Mesenteric fat pad (tissue), 1 donor: ENCODE data around the gene CLDN16. TPM values are rescaled to one million over a fixed set of nuclear protein-coding genes. Genes with fewer than 3 reads are reported as not detected.

ENCODE experiments used
- DNase-seq: peaks from one replicate; pipeline ENCODE4 v3.0.0-alpha.2; 2020; ENCODE audit warnings: low spot score
- total RNA-seq: library from RNA; stranded (reverse); fragmentation: NEBNext Ultra II Directional; extraction: Animal tissue kit (Norgen Biotek cat#: 25700); gene quantifications from one replicate; pipeline ENCODE4 v1.2.1, GENCODE V29; 2021
- donor health status: DM: yes; HTN: yes; CAD: no.

CLDN16 gene
- total RNA-seq, 1 donor from 2014 or later: not detected

DNA sequence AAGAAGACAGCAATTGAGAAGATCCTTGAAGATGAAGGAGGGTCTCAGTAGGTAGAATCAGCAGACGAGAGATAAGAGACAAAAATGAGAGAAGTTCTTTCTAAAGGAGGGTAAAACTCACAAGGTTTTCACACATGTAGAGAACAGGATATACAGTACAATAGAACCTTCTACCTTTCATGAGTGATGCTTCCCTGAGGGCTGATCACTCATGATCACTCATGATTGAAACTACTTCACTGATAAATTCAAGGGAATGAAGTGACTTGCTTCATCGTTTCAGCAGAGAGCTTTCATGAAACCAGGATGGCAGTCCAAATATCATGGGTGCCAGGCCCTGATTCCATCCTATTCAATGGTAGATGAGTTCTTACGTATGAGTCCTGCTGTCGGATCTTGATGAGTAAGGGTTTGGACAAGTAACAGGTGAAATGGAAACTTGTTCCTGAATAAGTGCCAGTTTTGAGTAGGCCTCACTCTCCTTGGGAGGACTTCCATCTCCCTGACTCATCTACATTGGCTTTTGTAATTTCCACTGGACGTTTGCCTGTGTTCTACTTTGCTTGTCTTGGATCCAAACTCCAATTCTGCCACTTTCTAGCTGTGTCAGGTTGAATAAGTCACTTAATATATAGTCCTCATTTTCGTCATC, 9.6 kb upstream of the CLDN16 start:
- DNase-seq: no peak

DNA sequence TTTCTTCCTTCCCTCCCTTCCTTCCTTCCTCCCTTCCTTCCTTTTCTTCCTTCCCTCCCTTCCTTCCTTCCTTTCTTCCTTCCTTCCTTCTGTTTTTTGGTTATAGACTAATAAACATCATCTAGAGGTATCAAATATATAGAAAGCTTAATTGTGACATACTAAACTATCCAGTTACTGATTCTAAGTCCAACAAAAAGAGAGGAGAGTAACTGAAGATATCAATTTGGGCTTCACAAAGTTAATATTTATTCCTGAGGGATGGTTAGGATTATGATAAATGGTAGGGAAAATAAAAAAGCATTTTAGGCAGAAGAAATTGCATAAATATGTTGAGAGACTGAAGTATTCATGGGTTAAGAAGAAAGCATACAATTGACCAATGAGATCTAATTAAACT, 7.8 kb upstream of the CLDN16 start:
- no peak for DNase-seq

GRCh38 chr3:190381441-190381840, 6.5 kb upstream of the CLDN16 start:
- no peak for DNase-seq

- DNase-seq: no peak
Observed at GRCh38 chr3:190382082-190382481, 5.9 kb upstream of the CLDN16 start.

- DNase-seq: no peak
Observed at GRCh38 chr3:190384309-190384756, 3.6 kb upstream of the CLDN16 start.

DNA sequence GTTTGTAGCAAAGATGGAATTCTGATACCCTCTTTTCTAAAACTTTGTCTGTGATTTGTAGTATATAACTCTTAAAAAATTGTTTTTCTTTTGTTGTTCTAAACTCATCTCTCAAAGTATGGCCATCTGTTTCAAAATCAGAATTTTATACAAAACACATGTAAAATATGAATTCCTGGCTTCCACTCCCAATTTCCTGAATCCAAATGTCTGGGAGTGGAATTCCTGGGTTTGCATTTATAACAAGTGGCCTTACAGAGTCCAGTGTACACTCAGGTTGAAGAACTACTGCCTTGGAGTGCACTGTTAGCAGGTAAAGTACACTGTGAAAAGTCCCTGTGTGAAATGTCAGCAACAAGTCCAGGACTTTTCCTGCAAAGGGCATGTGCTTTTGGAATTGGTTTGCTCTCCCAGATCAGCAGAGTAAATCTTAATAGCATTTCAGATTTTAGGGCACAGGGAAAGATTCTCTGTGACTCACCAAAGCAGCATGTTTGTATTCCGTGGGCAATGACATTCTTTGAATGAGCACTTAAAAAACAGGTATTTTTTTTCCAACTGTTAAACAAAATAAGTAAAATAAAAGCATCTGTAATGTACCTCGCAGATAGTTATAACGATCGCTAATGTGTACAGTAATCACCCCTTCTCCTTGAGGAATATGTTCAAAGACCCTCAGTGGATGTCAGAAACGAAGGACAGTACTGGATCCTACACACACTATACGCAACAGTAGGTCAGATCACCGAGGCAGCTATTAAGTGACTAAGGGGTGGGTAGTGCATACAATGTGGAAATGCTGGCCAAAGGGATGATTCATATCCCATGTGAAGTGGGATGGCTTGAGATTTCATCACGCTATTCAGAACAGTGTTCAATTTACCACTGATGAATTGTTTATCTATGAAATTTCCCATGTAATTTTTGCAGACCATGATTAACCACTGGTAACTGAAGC, 2.0 kb upstream of the CLDN16 start:
- no peak for DNase-seq

GRCh38 chr3:190388703-190389102, 740 bp downstream of the CLDN16 start:
- DNase-seq: no peak

DNA sequence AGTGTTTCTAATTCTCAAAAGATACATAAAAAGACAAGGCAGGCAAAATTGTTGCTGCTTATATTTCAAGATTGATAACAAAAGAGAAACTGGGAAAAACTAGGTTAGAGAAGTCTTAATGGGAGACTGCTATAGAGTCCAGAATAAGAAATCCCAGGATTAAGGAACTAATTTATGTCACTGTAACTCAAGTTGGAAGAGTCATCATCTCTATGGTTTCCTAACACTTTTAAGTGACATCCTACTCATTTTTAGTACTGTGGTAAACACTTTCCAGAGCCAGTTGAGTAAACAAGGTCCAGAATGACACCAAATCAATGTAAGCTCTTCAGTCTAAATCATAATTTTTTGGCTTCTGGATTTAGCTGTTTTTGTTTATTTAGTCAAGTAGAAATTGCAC, 8.0 kb downstream of the CLDN16 start:
- DNase-seq: no peak

DNA sequence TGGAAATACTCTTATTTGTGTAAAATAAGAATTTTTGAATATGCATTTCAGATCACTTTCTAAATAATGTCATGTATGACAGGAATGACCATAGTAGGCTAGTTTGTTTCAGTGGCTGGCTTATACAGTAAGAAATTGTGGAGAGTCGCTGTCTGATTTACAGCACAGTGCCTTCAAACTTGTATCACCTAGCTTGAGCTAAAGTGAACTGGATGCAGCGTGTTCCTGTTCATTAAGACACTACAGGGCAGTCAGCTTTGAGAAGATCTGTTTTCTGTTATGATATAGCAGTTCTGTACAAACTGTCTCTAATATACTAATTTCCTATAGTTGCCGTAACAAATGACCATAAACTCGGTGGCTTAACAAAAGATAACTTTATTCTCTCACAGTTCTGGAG, 9.9 kb downstream of the CLDN16 start:
- DNase-seq: no peak

DNA sequence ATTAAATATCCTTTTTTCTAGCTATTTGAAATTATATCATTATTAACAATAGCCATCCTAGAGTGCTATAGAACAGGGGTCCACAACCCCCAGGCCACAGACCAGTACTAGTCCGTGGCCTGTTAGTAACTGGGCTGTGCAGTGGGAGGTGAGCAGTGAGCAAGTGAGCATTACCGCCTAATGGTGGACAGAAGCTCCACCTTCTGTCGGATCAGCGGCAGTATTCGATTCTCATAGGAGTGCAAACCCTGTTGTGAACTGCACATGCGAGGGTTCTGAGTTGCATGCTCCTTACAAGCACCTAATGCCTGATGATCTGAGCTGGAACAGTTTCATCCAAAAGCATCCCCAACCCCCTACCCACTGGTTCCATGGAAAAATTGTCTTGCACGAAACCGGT, 11.7 kb downstream of the CLDN16 start:
- no peak for DNase-seq

- no peak for DNase-seq
Observed at GRCh38 chr3:190401963-190402362, 14.0 kb downstream of the CLDN16 start.

GRCh38 chr3:190404715-190405114, 16.8 kb downstream of the CLDN16 start:
- DNase-seq: no peak

DNA sequence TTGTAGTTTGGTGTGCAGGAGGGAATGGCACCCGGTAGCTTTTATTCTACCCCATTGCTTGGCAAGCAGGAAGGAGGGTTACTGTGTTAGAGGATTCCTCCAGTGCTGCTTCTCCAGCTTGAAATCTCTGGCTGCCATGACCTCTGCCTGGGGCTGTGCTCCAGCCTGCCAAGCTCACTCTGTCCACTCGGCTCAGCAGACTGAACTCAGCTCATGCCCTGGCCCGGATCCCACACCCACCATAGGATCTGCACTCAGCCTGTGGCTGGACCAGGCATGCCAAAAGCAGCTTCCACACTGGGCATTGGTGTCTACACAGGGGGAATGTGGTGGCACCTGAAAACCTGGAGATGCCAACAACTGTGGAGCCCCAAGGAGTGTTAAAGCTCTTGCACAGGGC, 26.3 kb downstream of the CLDN16 start:
- no peak for DNase-seq

GRCh38 chr3:190424108-190424477, 36.1 kb downstream of the CLDN16 start:
- DNase-seq: no peak

DNA sequence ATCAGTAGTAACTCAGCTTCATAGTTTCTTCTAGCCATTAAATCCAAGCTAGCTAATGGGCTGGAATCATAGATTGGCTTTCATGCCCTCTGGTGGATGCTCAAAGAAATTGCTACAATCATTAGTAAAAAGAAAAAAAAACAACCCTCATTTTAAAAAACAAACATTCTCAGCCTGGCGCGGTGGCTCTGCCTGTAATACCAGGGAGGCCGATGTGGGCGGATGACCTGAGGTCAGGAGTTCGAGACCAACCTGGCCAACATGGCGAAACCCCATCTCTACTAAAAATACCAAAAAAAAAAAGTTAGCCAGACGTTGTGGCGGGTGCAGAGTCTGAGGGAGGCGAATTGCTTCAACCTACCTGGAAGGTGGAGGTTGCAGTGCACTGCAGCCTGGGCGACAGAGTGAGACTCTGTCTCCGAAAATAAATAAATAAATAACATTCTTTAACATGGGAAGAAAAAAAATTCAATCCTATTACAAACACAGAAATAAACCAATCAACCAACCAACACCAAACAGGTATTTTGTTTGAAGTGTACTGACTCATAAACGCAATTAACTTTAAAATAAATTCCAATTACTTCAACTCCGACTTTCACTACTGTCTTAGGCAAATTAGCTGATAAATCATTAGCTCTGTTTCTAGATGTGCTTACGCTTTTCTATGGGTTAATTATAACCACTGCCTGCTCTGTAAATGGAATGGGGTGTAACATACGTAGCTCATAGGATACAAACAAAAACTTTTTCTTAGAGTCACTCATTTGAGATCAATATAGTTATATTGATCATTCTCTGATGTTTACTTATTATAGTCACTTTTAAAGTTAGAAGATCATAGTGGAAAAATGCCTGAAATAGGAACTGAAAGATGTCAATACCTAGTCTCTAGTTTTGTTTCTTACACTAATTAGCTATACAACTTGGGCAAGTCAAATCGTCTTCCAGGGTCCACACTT, 36.8 kb downstream of the CLDN16 start:
- no peak for DNase-seq

- DNase-seq: no peak
Observed at GRCh38 chr3:190425833-190426232, 37.9 kb downstream of the CLDN16 start.

DNA sequence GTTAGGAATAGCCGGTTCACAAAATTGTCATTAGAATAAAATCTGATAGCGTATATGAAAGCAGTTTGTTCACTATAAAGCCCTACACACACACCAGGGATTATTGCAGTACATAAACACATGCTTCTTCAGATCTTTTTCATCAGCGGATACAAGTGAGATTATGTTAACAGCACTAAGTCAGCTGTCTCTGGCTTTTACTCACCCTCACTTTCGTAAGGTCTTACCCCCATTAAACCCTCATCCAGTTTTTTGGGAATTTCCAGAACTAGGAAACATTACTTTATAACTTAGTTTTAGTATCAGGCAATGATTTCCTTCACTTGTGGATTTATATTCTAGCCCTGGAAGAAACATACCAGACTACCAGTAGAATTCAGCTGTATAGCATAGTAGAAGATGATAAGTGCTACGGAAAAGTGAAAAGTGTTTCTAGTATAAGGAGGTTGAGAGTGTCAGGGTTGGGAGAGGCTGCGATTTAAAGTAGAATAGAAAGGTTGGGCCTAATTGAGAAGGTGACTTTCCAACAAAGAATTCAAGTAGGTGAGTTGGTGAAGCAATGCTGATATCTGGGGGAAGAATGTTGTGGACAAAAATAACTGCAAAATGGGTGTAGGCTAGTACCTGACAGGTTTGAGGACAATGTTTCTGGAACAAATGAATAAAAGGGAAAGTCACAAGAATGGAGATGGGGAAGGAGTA, 39.0 kb downstream of the CLDN16 start:
- DNase-seq: no peak

GRCh38 chr3:190429681-190430080, 41.7 kb downstream of the CLDN16 start:
- no peak for DNase-seq

DNA sequence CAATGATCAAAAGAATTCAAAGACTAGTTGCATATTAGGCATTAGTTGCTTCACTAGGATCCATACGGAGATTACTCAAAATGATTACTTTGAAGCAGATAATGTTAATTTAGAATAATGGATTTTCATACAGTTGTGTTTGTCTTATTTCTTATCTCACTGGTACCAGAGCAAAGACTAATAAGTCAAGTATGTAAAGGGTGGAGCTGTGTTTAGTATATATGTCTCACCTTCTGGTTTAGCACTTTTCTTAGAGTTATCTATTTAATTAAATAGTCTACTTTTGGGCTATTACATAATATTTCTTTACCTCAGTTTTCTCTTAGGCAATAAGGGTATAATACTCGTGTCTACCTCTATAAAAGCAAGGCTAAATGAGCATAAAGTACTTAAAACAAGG, 42.9 kb downstream of the CLDN16 start:
- DNase-seq: no peak

DNA sequence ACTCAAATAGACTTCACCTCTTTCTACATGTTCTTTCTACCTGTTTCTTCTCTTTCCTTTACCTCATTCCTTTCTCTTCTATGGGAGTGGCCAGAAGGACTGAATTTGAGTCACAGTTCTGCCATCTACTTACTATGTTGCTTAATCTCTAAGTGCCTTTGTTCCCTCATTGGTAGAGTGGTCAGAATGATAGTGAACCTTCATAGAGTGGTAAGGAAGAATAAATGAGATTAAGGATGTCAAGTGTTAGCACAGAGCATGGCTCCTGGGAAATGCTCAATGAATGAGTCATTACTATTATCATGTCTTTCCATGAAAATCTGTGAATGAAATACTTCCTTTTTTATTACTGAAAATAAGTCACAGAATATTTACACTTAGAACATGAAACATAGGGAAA, 44.3 kb downstream of the CLDN16 start:
- no peak for DNase-seq

GRCh38 chr3:190433626-190434025, 45.7 kb downstream of the CLDN16 start:
- DNase-seq: no peak
